WTC11 (cell line): ENCODE data around the gene IQGAP2. TPM values are rescaled to one million over a fixed set of nuclear protein-coding genes. Genes with fewer than 3 reads are reported as not detected.

Experiments used
- ATAC-seq: fragments of 200-7000 bp; cut with Tn5 transposase; 2 replicates; pipeline ENCODE4 v1.10.0; 2021; ENCODE audit warnings: mild to moderate bottlenecking, moderate library complexity
- CTCF ChIA-PET: fragments of 300-600 bp; sonication (Branson Sonifier 250); formaldehyde crosslinking; loops from one replicate; lab custom pipeline; 2021; ENCODE audit warnings: antibody characterized with exemption; lab: Charles Lee
- POLR2A ChIA-PET: fragments of 350-600 bp; sonication (Branson Sonifier 250); formaldehyde crosslinking; loops from one replicate; lab custom pipeline; 2021; ENCODE audit warnings: antibody characterized with exemption; lab: Charles Lee
- DNase-seq: peaks from one replicate; pipeline ENCODE4 v3.0.0; 2021; ENCODE audit warnings: low spot score
- H3K27ac Mint-ChIP-seq: 2 replicates; pipeline ENCODE4 v1.8.0; 2021; ENCODE audit warnings: mixed read lengths
- H3K27me3 Mint-ChIP-seq: 2 replicates; pipeline ENCODE4 v1.8.0; 2021; ENCODE audit warnings: low read depth, mild to moderate bottlenecking, moderate library complexity, mixed read lengths
- H3K36me3 Mint-ChIP-seq: 2 replicates; pipeline ENCODE4 v1.8.0; 2021; ENCODE audit warnings: mixed read lengths
- H3K4me1 Mint-ChIP-seq: 2 replicates; pipeline ENCODE4 v1.8.0; 2022; ENCODE audit warnings: mixed read lengths
- H3K4me3 Mint-ChIP-seq: 2 replicates; pipeline ENCODE4 v1.8.0; 2021; ENCODE audit warnings: mild to moderate bottlenecking, moderate library complexity, mixed read lengths
- H3K9me3 Mint-ChIP-seq: 2 replicates; pipeline ENCODE4 v1.8.0; 2021; ENCODE audit warnings: mixed read lengths
- ATF1 ChIP-seq: sonication (generic); formaldehyde crosslinking; IDR thresholded peaks from 2 replicates; pipeline ENCODE4 v1.8.1; 2023; ENCODE audit warnings: mild to moderate bottlenecking, moderate library complexity, missing genetic modification reagents
- ELF4 ChIP-seq: sonication (generic); formaldehyde crosslinking; IDR thresholded peaks from 2 replicates; pipeline ENCODE4 v1.8.1; 2022; ENCODE audit warnings: low read depth, mild to moderate bottlenecking, moderate library complexity, missing genetic modification reagents
- EMX1 ChIP-seq: fragments of 250-450 bp; sonication (Bioruptor Pico); IDR thresholded peaks from 2 replicates; pipeline ENCODE4 v1.8.0; 2021; ENCODE audit warnings: mild to moderate bottlenecking
- ESRRA ChIP-seq: sonication (generic); formaldehyde crosslinking; IDR thresholded peaks from 2 replicates; pipeline ENCODE4 v1.8.1; 2022; ENCODE audit warnings: mild to moderate bottlenecking, missing genetic modification reagents, borderline replicate concordance
- ETV6 ChIP-seq: sonication (generic); formaldehyde crosslinking; IDR thresholded peaks from 2 replicates; pipeline ENCODE4 v1.8.1; 2022; ENCODE audit warnings: mild to moderate bottlenecking, missing genetic modification reagents
- NR3C1 ChIP-seq: sonication (generic); formaldehyde crosslinking; conservative IDR thresholded peaks from 2 replicates; pipeline ENCODE4 v1.8.1; 2023; ENCODE audit warnings: low read depth, mild to moderate bottlenecking, missing genetic modification reagents
- RORB ChIP-seq: fragments of 250-450 bp; sonication (Bioruptor Pico); IDR thresholded peaks from 2 replicates; pipeline ENCODE4 v1.9.0; 2021; ENCODE audit warnings: mild to moderate bottlenecking
- SMAD3 ChIP-seq: sonication (generic); formaldehyde crosslinking; IDR thresholded peaks from 2 replicates; pipeline ENCODE4 v1.8.0; 2022; ENCODE audit warnings: missing genetic modification reagents, mild to moderate bottlenecking, borderline replicate concordance
- SMAD4 ChIP-seq: sonication (generic); formaldehyde crosslinking; IDR thresholded peaks from 2 replicates; pipeline ENCODE4 v1.8.0; 2022; ENCODE audit warnings: mild to moderate bottlenecking, missing genetic modification reagents
- SOX15 ChIP-seq: fragments of 250-450 bp; sonication (Bioruptor Pico); IDR thresholded peaks from 2 replicates; pipeline ENCODE4 v1.9.0; 2021; ENCODE audit warnings: mild to moderate bottlenecking
- ZNF219 ChIP-seq: sonication (generic); formaldehyde crosslinking; IDR thresholded peaks from 2 replicates; pipeline ENCODE4 v1.8.0; 2023; ENCODE audit warnings: missing genetic modification reagents, mild to moderate bottlenecking, borderline replicate concordance
- total RNA-seq: library from RNA; stranded (reverse); gene quantifications from 3 replicates; pipeline ENCODE4 v1.2.3, GENCODE V29; 2021
- TF ChIP-seq, protein P1 (sequence below): fragments of 250-450 bp; sonication (Bioruptor Pico); IDR thresholded peaks from 2 replicates; pipeline ENCODE4 v1.9.0; 2021; ENCODE audit warnings: mild to moderate bottlenecking
- TF ChIP-seq, protein P2 (sequence below): sonication (generic); formaldehyde crosslinking; IDR thresholded peaks from 2 replicates; pipeline ENCODE4 v1.8.0; 2022; ENCODE audit warnings: missing genetic modification reagents
- TF ChIP-seq, protein P3 (sequence below): sonication (generic); formaldehyde crosslinking; conservative IDR thresholded peaks from 2 replicates; pipeline ENCODE4 v1.8.1; 2023; ENCODE audit warnings: mild to moderate bottlenecking, low read depth, missing genetic modification reagents, moderate library complexity
- TF ChIP-seq, protein P4 (sequence below): fragments of 250-450 bp; sonication (Bioruptor Pico); IDR thresholded peaks from 2 replicates; pipeline ENCODE4 v1.9.0; 2021; ENCODE audit warnings: mild to moderate bottlenecking, borderline replicate concordance
- TF ChIP-seq, protein P5 (sequence below): sonication (generic); formaldehyde crosslinking; IDR thresholded peaks from 2 replicates; pipeline ENCODE4 v1.8.1; 2023; ENCODE audit warnings: mild to moderate bottlenecking, missing genetic modification reagents, moderate library complexity
- TF ChIP-seq, protein P6 (sequence below): sonication (generic); formaldehyde crosslinking; IDR thresholded peaks from 2 replicates; pipeline ENCODE4 v1.8.1; 2022; ENCODE audit warnings: mild to moderate bottlenecking, moderate library complexity, missing genetic modification reagents
- TF ChIP-seq, protein P7 (sequence below): sonication (generic); formaldehyde crosslinking; IDR thresholded peaks from 2 replicates; pipeline ENCODE4 v1.8.1; 2022; ENCODE audit warnings: low read depth, missing genetic modification reagents, borderline replicate concordance
- TF ChIP-seq, protein P8 (sequence below): sonication (generic); formaldehyde crosslinking; IDR thresholded peaks from 2 replicates; pipeline ENCODE4 v1.8.0; 2022; ENCODE audit warnings: mild to moderate bottlenecking, missing genetic modification reagents
- TF ChIP-seq, protein P9 (sequence below): sonication (generic); formaldehyde crosslinking; IDR thresholded peaks from 2 replicates; pipeline ENCODE4 v1.8.0; 2022; ENCODE audit warnings: mild to moderate bottlenecking, missing genetic modification reagents

The IQGAP2 gene
- total RNA-seq, 1 experiment from 2014 or later, result 70.6 TPM

DNA sequence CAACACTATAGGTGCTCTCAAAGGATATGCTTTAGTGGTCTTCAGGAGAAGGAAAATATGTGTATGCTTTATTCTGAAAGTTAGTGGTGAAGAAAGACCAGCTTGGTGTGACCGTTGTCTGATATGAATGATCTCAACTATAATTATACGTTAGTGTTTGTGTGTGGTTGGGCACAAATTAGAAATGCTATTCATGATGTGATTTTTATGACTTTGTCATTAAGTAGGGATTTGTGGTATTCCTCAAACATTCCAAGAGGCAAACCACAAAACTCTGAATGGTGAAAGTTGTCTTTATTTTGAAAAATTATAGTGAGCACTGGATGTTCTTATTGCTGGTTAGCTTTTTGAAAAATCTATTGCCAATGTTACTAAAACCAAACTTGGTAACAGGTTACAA is 306.7 kb downstream of the IQGAP2 start (continued):
- TF ChIP-seq, protein P1, sequence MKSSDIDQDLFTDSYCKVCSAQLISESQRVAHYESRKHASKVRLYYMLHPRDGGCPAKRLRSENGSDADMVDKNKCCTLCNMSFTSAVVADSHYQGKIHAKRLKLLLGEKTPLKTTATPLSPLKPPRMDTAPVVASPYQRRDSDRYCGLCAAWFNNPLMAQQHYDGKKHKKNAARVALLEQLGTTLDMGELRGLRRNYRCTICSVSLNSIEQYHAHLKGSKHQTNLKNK (CRISPR knock-in tag), result no peak
- no peak for TF ChIP-seq RORB
- TF ChIP-seq SMAD4 (CRISPR knock-in tag), result no peak
- no peak for TF ChIP-seq ZNF219 (CRISPR knock-in tag)
- no peak for TF ChIP-seq SMAD3
- TF ChIP-seq, protein P2, sequence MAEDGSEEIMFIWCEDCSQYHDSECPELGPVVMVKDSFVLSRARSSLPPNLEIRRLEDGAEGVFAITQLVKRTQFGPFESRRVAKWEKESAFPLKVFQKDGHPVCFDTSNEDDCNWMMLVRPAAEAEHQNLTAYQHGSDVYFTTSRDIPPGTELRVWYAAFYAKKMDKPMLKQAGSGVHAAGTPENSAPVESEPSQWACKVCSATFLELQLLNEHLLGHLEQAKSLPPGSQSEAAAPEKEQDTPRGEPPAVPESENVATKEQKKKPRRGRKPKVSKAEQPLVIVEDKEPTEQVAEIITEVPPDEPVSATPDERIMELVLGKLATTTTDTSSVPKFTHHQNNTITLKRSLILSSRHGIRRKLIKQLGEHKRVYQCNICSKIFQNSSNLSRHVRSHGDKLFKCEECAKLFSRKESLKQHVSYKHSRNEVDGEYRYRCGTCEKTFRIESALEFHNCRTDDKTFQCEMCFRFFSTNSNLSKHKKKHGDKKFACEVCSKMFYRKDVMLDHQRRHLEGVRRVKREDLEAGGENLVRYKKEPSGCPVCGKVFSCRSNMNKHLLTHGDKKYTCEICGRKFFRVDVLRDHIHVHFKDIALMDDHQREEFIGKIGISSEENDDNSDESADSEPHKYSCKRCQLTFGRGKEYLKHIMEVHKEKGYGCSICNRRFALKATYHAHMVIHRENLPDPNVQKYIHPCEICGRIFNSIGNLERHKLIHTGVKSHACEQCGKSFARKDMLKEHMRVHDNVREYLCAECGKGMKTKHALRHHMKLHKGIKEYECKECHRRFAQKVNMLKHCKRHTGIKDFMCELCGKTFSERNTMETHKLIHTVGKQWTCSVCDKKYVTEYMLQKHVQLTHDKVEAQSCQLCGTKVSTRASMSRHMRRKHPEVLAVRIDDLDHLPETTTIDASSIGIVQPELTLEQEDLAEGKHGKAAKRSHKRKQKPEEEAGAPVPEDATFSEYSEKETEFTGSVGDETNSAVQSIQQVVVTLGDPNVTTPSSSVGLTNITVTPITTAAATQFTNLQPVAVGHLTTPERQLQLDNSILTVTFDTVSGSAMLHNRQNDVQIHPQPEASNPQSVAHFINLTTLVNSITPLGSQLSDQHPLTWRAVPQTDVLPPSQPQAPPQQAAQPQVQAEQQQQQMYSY (CRISPR knock-in tag), result no peak

DNA sequence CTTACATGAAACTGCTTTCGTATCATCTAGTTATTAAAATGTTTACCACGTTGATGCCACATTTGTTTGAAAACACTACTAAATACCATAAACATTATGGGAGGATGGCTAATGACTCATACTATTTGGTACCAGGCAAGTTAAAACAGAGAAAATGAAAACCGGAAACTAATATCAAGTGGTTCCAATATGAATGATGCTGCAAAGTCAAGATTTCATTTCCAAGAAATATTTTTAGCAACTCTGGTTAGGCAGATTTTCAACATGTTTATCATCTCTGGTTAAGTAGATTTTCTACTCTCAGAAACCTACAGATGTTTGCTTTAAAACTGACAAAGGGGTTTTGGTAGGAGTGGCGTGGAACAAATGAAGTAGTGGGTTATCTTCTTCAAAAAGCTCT is 307.9 kb downstream of the IQGAP2 start:
- Mint-ChIP-seq H3K27ac (no peak overlapping the region), H3K36me3 (no peaks in the 10 kb centered on the region), H3K4me3 (no peak overlapping the region), H3K27me3 (peaks cover 27% of the 10 kb centered on the region), H3K9me3 (no peaks in the 10 kb centered on the region), H3K4me1 (peaks cover 5% of the 10 kb centered on the region; the same call in 1 of the 2 replicates)
- no peak for TF ChIP-seq RORB
- no peak for TF ChIP-seq EMX1 (CRISPR knock-in tag)
- TF ChIP-seq, protein P3, sequence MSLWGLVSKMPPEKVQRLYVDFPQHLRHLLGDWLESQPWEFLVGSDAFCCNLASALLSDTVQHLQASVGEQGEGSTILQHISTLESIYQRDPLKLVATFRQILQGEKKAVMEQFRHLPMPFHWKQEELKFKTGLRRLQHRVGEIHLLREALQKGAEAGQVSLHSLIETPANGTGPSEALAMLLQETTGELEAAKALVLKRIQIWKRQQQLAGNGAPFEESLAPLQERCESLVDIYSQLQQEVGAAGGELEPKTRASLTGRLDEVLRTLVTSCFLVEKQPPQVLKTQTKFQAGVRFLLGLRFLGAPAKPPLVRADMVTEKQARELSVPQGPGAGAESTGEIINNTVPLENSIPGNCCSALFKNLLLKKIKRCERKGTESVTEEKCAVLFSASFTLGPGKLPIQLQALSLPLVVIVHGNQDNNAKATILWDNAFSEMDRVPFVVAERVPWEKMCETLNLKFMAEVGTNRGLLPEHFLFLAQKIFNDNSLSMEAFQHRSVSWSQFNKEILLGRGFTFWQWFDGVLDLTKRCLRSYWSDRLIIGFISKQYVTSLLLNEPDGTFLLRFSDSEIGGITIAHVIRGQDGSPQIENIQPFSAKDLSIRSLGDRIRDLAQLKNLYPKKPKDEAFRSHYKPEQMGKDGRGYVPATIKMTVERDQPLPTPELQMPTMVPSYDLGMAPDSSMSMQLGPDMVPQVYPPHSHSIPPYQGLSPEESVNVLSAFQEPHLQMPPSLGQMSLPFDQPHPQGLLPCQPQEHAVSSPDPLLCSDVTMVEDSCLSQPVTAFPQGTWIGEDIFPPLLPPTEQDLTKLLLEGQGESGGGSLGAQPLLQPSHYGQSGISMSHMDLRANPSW, result no peak
- TF ChIP-seq, protein P4, sequence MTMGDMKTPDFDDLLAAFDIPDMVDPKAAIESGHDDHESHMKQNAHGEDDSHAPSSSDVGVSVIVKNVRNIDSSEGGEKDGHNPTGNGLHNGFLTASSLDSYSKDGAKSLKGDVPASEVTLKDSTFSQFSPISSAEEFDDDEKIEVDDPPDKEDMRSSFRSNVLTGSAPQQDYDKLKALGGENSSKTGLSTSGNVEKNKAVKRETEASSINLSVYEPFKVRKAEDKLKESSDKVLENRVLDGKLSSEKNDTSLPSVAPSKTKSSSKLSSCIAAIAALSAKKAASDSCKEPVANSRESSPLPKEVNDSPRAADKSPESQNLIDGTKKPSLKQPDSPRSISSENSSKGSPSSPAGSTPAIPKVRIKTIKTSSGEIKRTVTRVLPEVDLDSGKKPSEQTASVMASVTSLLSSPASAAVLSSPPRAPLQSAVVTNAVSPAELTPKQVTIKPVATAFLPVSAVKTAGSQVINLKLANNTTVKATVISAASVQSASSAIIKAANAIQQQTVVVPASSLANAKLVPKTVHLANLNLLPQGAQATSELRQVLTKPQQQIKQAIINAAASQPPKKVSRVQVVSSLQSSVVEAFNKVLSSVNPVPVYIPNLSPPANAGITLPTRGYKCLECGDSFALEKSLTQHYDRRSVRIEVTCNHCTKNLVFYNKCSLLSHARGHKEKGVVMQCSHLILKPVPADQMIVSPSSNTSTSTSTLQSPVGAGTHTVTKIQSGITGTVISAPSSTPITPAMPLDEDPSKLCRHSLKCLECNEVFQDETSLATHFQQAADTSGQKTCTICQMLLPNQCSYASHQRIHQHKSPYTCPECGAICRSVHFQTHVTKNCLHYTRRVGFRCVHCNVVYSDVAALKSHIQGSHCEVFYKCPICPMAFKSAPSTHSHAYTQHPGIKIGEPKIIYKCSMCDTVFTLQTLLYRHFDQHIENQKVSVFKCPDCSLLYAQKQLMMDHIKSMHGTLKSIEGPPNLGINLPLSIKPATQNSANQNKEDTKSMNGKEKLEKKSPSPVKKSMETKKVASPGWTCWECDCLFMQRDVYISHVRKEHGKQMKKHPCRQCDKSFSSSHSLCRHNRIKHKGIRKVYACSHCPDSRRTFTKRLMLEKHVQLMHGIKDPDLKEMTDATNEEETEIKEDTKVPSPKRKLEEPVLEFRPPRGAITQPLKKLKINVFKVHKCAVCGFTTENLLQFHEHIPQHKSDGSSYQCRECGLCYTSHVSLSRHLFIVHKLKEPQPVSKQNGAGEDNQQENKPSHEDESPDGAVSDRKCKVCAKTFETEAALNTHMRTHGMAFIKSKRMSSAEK (CRISPR knock-in tag), result no peak
- TF ChIP-seq, protein P5, sequence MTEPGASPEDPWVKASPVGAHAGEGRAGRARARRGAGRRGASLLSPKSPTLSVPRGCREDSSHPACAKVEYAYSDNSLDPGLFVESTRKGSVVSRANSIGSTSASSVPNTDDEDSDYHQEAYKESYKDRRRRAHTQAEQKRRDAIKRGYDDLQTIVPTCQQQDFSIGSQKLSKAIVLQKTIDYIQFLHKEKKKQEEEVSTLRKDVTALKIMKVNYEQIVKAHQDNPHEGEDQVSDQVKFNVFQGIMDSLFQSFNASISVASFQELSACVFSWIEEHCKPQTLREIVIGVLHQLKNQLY (CRISPR knock-in tag), result no peak
- TF ChIP-seq SOX15 (CRISPR knock-in tag), result no peak
- TF ChIP-seq ELF4 (CRISPR knock-in tag), result no peak
- TF ChIP-seq ETV6 (CRISPR knock-in tag), result no peak
- TF ChIP-seq, protein P6, sequence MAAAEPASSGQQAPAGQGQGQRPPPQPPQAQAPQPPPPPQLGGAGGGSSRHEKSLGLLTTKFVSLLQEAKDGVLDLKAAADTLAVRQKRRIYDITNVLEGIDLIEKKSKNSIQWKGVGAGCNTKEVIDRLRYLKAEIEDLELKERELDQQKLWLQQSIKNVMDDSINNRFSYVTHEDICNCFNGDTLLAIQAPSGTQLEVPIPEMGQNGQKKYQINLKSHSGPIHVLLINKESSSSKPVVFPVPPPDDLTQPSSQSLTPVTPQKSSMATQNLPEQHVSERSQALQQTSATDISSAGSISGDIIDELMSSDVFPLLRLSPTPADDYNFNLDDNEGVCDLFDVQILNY, result no peak
- no peak for TF ChIP-seq ATF1 (CRISPR knock-in tag)
- no peak for TF ChIP-seq ESRRA (CRISPR knock-in tag)
- no peak for TF ChIP-seq NR3C1 (CRISPR knock-in tag)
- TF ChIP-seq, protein P7, sequence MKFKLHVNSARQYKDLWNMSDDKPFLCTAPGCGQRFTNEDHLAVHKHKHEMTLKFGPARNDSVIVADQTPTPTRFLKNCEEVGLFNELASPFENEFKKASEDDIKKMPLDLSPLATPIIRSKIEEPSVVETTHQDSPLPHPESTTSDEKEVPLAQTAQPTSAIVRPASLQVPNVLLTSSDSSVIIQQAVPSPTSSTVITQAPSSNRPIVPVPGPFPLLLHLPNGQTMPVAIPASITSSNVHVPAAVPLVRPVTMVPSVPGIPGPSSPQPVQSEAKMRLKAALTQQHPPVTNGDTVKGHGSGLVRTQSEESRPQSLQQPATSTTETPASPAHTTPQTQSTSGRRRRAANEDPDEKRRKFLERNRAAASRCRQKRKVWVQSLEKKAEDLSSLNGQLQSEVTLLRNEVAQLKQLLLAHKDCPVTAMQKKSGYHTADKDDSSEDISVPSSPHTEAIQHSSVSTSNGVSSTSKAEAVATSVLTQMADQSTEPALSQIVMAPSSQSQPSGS, result no peak
- TF ChIP-seq, protein P8, sequence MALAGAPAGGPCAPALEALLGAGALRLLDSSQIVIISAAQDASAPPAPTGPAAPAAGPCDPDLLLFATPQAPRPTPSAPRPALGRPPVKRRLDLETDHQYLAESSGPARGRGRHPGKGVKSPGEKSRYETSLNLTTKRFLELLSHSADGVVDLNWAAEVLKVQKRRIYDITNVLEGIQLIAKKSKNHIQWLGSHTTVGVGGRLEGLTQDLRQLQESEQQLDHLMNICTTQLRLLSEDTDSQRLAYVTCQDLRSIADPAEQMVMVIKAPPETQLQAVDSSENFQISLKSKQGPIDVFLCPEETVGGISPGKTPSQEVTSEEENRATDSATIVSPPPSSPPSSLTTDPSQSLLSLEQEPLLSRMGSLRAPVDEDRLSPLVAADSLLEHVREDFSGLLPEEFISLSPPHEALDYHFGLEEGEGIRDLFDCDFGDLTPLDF (CRISPR knock-in tag), result no peak
- TF ChIP-seq, protein P9, sequence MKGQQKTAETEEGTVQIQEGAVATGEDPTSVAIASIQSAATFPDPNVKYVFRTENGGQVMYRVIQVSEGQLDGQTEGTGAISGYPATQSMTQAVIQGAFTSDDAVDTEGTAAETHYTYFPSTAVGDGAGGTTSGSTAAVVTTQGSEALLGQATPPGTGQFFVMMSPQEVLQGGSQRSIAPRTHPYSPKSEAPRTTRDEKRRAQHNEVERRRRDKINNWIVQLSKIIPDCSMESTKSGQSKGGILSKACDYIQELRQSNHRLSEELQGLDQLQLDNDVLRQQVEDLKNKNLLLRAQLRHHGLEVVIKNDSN, result no peak
- no peak for DNase-seq
- POLR2A ChIA-PET, result no interaction called here
- CTCF ChIA-PET, result no interaction called here
- ATAC-seq, result no peak
